Progenitor cell of endocrine pancreas (in vitro differentiated cells): ENCODE measurements around the gene AZIN2. TPM values are rescaled to one million over a fixed set of nuclear protein-coding genes. Genes with fewer than 3 reads are reported as not detected.

Experiments
- DNase-seq: peaks from one replicate; pipeline ENCODE4 v3.0.0; 2021; ENCODE audit warnings: low spot score; ENCODE audit not compliant: unreplicated experiment
- H3K27ac Mint-ChIP-seq: 2 replicates; pipeline ENCODE4 v1.8.0; 2021; ENCODE audit warnings: mild to moderate bottlenecking, moderate library complexity, mixed read lengths
- H3K27me3 Mint-ChIP-seq: 2 replicates; pipeline ENCODE4 v1.8.0; 2021; ENCODE audit warnings: mixed read lengths
- H3K36me3 Mint-ChIP-seq: 2 replicates; pipeline ENCODE4 v1.8.0; 2022; ENCODE audit warnings: mixed read lengths; ENCODE audit not compliant: insufficient read depth
- H3K4me1 Mint-ChIP-seq: 2 replicates; pipeline ENCODE4 v1.8.0; 2021; ENCODE audit warnings: low read depth, mixed read lengths
- H3K4me3 Mint-ChIP-seq: 2 replicates; pipeline ENCODE4 v1.8.0; 2021; ENCODE audit warnings: low read depth, mild to moderate bottlenecking, moderate library complexity, mixed read lengths
- H3K9me3 Mint-ChIP-seq: 2 replicates; pipeline ENCODE4 v1.8.0; 2021; ENCODE audit warnings: low read depth, mixed read lengths
- CTCF ChIP-seq: fragments of 200-600 bp; sonication (generic); IDR thresholded peaks from one replicate; pipeline ENCODE4 v1.5.0; 2021; ENCODE audit warnings: antibody characterized with exemption, mild to moderate bottlenecking; ENCODE audit not compliant: unreplicated experiment
- total RNA-seq: library from RNA; stranded (reverse); gene quantifications from 2 replicates; pipeline ENCODE4 v1.2.1, GENCODE V29; 2021

AZIN2 gene
- total RNA-seq, 1 donor from 2014 or later: 5.2 TPM

GRCh38 chr1:33149453-33150190 lies 68.7 kb downstream of the AZIN2 start:
- Mint-ChIP-seq H3K4me3 (no peak overlapping the region), H3K9me3 (no peaks in the 10 kb centered on the region), H3K4me1 (peaks cover 17% of the 10 kb centered on the region), H3K27ac (peak overlapping the region; percentile 90), H3K36me3 (no peaks in the 10 kb centered on the region), H3K27me3 (no peaks in the 10 kb centered on the region)
- DNase-seq: no peak
- TF ChIP-seq CTCF: no peak

- Mint-ChIP-seq H3K4me3 (no peak overlapping the region), H3K4me1 (peaks cover 17% of the 10 kb centered on the region), H3K36me3 (no peaks in the 10 kb centered on the region), H3K9me3 (no peaks in the 10 kb centered on the region), H3K27ac (peak overlapping the region; percentile 90), H3K27me3 (no peaks in the 10 kb centered on the region)
- no peak for DNase-seq
- TF ChIP-seq CTCF: no peak
Observed at GRCh38 chr1:33150522-33150921, 69.6 kb downstream of the AZIN2 start.

GRCh38 chr1:33151116-33151515 lies 70.2 kb downstream of the AZIN2 start:
- no peak overlapping the region for H3K4me3 Mint-ChIP-seq
- H3K27me3 Mint-ChIP-seq: no peaks in the 10 kb centered on the region
- no peaks in the 10 kb centered on the region for H3K9me3 Mint-ChIP-seq
- DNase-seq: no peak
- H3K36me3 Mint-ChIP-seq: no peaks in the 10 kb centered on the region
- peak overlapping the region; percentile 90 for H3K27ac Mint-ChIP-seq
- TF ChIP-seq CTCF: no peak
- peaks cover 17% of the 10 kb centered on the region for H3K4me1 Mint-ChIP-seq

GRCh38 chr1:33152685-33153432 lies 71.9 kb downstream of the AZIN2 start:
- DNase-seq: no peak
- H3K36me3 Mint-ChIP-seq: no peaks in the 10 kb centered on the region
- peaks cover 17% of the 10 kb centered on the region for H3K4me1 Mint-ChIP-seq
- H3K9me3 Mint-ChIP-seq: no peaks in the 10 kb centered on the region
- no peak for TF ChIP-seq CTCF
- no peaks in the 10 kb centered on the region for H3K27me3 Mint-ChIP-seq
- H3K27ac Mint-ChIP-seq: peak overlapping the region; percentile 72
- H3K4me3 Mint-ChIP-seq: no peak overlapping the region

- Mint-ChIP-seq H3K27ac (no peak overlapping the region), H3K4me1 (peaks cover 17% of the 10 kb centered on the region), H3K9me3 (no peaks in the 10 kb centered on the region), H3K4me3 (no peak overlapping the region), H3K27me3 (no peaks in the 10 kb centered on the region), H3K36me3 (no peaks in the 10 kb centered on the region)
- no peak for TF ChIP-seq CTCF
- DNase-seq: no peak
Observed at GRCh38 chr1:33153650-33154049, 72.7 kb downstream of the AZIN2 start.
